Rectal smooth muscle tissue (tissue), 1 donor: ENCODE data around the gene DMD.
A peak's percentile ranks its signal among the peaks of the same experiment; 100 is the strongest.
"Not testable (repeated sequence)": the region's sequence is repeated elsewhere in the genome, so short reads cannot be mapped to it uniquely, and the experiment has no call there.

ENCODE experiments used
- H3K27ac ChIP-seq: one replicate; pipeline ENCODE4 v1.7.0; 2013; ENCODE audit warnings: low read depth, low read length, inconsistent platforms
- H3K27me3 ChIP-seq: one replicate; pipeline ENCODE4 v1.7.0; 2013; ENCODE audit warnings: low read length; ENCODE audit not compliant: control insufficient read depth, insufficient read depth
- H3K36me3 ChIP-seq: one replicate; pipeline ENCODE4 v1.7.0; 2013; ENCODE audit warnings: low read length; ENCODE audit not compliant: control insufficient read depth, insufficient read depth
- H3K4me1 ChIP-seq: one replicate; pipeline ENCODE4 v1.7.0; 2013; ENCODE audit warnings: low read length; ENCODE audit not compliant: control insufficient read depth, insufficient read depth
- H3K4me3 ChIP-seq: one replicate; pipeline ENCODE4 v1.7.0; 2013; ENCODE audit warnings: low read length
- H3K9ac ChIP-seq: one replicate; pipeline ENCODE4 v1.7.0; 2013; ENCODE audit warnings: low read length

DMD gene

DNA sequence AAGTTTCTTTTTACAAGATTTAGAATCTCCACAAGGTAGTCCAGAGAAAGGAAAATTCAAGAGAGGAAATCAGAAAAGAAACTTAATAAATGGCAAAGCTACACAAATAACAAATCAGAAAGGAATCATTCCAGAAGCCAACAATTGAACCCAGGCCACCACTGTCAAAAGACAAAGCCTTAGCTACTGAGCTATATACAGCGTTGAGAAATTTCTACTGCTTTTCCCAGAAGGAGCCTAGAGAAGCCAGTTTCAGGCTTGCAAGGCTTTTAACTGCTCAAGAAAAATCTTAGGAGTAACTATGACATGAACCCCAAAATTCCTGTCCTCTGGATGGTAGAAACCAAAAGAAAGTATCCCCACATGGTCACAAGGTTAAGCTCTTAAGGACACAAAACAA lies 129.0 kb downstream of the DMD start:
- Histone ChIP-seq H3K9ac (no peak overlapping the region), H3K36me3 (no peaks in the 10 kb centered on the region), H3K27ac (no peak overlapping the region), H3K27me3 (no peaks in the 10 kb centered on the region), H3K4me3 (no peak overlapping the region), H3K4me1 (no peaks in the 10 kb centered on the region)

DNA sequence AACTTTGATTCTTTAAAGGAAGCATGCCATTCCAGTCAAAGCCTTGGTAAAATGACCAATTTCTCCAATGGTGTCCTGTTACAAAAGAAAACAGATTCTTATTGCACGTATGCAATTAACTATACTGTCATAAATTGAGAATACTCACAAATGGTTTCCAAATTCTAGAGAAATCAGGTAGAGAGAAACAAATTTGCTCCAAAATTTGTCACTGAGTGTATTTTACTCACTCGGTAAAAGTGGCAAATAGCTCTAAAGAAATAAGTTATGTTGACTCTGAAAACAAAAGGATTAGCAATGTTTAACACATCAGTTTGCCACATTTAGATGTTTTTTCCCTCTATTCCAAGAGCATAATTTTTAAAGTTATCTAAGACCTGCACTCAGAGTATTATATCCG lies 133.1 kb downstream of the DMD start:
- H3K9ac ChIP-seq, result no peak overlapping the region
- no peaks in the 10 kb centered on the region for H3K27me3 ChIP-seq
- H3K4me3 ChIP-seq, result no peak overlapping the region
- H3K27ac ChIP-seq, result no peak overlapping the region
- no peaks in the 10 kb centered on the region for H3K4me1 ChIP-seq
- no peaks in the 10 kb centered on the region for H3K36me3 ChIP-seq

GRCh38 chrX:33073660-33074059 lies 137.7 kb downstream of the DMD start:
- not testable (repeated sequence) for H3K9ac ChIP-seq, H3K27me3 ChIP-seq, H3K36me3 ChIP-seq, H3K4me3 ChIP-seq, H3K27ac ChIP-seq, H3K4me1 ChIP-seq

DNA sequence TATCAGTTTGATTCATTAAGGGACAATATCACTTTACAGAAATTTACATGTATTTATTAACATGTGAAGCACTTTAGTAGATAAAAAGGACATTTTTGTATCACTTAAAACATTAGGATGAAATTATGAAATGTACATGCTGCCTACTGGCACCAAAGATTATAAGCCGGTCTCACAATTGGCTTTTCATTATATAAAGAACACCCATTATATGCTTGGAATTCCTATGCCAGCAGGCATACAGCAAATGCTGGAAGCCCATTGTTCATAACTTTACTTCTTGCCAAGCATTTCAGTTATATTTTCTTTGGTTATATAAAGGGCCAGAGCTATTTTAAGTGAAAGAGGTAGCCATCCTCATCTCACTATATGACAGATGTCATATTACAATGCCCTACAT lies 145.9 kb downstream of the DMD start:
- no peaks in the 10 kb centered on the region for H3K27me3 ChIP-seq
- no peak overlapping the region for H3K4me3 ChIP-seq
- H3K27ac ChIP-seq, result no peak overlapping the region
- no peaks in the 10 kb centered on the region for H3K4me1 ChIP-seq
- no peak overlapping the region for H3K9ac ChIP-seq
- no peaks in the 10 kb centered on the region for H3K36me3 ChIP-seq

DNA sequence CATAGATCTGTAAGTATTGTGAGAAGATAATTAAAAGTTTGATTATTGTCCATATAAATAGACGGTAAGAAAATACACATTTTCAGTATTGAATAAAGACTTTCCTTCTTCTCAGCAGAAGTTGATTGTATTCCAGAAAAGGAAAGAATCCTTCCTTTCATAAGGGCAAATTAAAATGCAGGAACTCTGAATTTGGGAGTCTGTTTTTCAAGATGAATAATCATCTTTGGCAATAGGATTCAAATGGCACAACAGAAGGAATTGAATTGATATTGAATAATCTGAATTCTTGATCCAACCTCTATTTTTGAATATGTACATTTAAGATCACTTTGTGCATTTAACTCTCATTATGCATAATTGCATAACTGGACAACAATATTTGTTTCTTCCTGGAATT lies 149.3 kb downstream of the DMD start:
- H3K4me1 ChIP-seq, result no peaks in the 10 kb centered on the region
- H3K9ac ChIP-seq, result no peak overlapping the region
- H3K27me3 ChIP-seq, result no peaks in the 10 kb centered on the region
- H3K27ac ChIP-seq, result no peak overlapping the region
- H3K36me3 ChIP-seq, result no peaks in the 10 kb centered on the region
- H3K4me3 ChIP-seq, result no peak overlapping the region

DNA sequence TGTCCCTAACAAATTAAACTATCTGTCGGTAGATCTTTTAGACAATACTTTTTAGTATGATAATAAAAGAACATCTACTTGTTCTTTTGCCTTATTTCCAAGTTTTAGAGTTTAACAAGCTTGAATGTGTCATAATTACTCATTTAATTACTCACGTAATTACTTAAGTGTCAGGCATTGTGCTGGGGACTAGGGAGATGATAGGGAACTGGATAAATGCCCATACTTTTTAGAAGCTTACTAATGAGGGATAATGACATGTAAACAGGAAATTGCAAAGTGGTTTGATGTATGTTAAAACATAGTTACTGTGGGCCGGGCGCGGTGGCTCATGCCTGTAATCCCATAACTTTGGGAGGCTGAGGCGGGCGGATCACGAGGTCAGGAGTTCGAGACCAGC lies 158.3 kb downstream of the DMD start:
- Histone ChIP-seq H3K27ac (no peak overlapping the region), H3K9ac (no peak overlapping the region), H3K27me3 (no peaks in the 10 kb centered on the region), H3K4me1 (no peaks in the 10 kb centered on the region), H3K36me3 (no peaks in the 10 kb centered on the region), H3K4me3 (no peak overlapping the region)

DNA sequence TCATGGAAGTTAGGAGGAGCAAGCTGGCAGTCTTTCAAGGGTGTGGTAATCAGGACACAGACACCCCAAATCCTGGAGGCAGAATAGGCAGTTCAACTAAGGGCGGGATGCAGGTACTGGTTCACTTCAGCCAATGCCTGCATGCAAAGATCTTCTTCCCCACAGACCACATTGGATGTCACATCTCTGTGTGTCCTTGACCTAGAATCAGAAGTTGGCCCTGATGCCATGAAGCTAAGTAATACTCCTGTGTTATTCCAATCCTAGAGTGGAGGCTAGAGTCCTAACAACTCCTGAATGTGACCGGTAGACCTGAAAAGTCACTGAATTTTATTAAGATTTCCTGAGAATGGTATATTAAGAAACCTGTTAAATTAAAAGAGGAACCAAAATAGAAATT lies 165.5 kb downstream of the DMD start:
- Histone ChIP-seq H3K4me3 (no peak overlapping the region), H3K4me1 (no peaks in the 10 kb centered on the region), H3K27ac (no peak overlapping the region), H3K36me3 (no peaks in the 10 kb centered on the region), H3K27me3 (no peaks in the 10 kb centered on the region), H3K9ac (no peak overlapping the region)

GRCh38 chrX:33045245-33045644 lies 166.1 kb downstream of the DMD start:
- Histone ChIP-seq H3K9ac (no peak overlapping the region), H3K27ac (no peak overlapping the region), H3K4me3 (no peak overlapping the region), H3K4me1 (no peaks in the 10 kb centered on the region), H3K27me3 (no peaks in the 10 kb centered on the region), H3K36me3 (no peaks in the 10 kb centered on the region)

DNA sequence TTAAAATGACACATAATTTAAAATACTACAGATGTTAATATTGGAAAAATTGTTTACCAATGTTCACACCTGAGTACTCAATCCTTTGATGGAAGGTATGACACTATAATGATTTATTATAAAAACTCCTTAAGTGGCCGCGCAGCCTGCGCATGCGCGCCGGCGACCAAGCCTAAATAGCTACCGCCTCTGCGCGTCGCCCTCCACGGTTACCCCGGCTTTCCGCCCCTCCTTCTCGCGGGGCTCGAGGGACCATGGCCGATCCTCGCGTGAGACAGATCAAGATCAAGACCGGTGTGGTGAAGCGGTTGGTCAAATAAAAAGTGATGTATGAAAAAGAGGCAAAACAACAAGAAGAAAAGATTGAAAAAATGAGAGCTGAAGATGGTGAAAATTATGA lies 170.2 kb downstream of the DMD start:
- Histone ChIP-seq H3K4me1 (no peaks in the 10 kb centered on the region), H3K27me3 (no peaks in the 10 kb centered on the region)

GRCh38 chrX:33032700-33033099 lies 178.6 kb downstream of the DMD start:
- H3K27ac ChIP-seq, result peak overlapping the region; percentile 76
- H3K9ac ChIP-seq, result no peak overlapping the region
- H3K36me3 ChIP-seq, result no peaks in the 10 kb centered on the region
- H3K27me3 ChIP-seq, result no peaks in the 10 kb centered on the region
- peaks cover 3% of the 10 kb centered on the region for H3K4me1 ChIP-seq
- no peak overlapping the region for H3K4me3 ChIP-seq

More for the DNA sequence above, 170.2 kb downstream of the DMD start:
- Histone ChIP-seq H3K36me3 (no peaks in the 10 kb centered on the region), H3K4me3 (no peak overlapping the region), H3K9ac (no peak overlapping the region), H3K27ac (no peak overlapping the region)

DNA sequence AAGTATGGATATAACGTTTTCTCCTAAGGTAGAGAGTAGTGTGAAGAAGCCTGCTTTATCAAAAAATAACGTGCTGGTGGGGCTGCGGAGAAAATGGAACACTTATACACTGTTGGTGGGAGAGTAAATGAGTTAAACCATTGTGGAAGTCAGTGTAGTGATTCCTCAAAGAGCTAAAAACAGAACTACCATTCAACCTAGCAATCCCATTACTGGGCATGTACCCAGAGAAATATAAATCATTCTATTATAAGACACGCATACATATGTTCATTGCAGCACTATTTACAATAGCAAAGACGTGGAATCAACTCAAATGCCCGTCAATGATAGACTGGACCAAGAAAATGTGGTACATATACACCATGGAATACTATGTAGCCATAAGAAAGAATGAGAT lies 196.4 kb downstream of the DMD start:
- Histone ChIP-seq H3K36me3 (no peaks in the 10 kb centered on the region), H3K27ac (no peak overlapping the region)

DNA sequence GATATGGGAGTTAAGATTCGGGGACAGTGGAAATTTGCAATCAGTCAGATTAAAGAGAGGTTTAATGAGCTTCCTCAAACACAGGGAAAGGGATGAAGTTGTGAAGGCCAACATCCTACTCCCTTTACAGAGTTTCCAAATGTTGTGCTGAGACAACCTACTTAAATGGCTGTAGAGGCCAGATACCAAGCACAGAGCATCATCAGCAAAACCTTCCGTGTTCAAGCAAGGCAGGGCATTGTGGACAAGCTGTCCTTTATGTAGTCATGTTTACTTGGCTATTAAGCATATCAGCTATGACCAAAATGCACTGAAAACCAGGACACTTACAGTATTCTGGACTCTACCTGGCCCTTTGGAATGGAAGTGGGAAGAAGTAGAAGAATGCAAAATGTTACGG lies 197.3 kb downstream of the DMD start:
- Histone ChIP-seq H3K4me3 (no peak overlapping the region), H3K9ac (no peak overlapping the region), H3K4me1 (no peaks in the 10 kb centered on the region), H3K36me3 (no peaks in the 10 kb centered on the region), H3K27ac (no peak overlapping the region), H3K27me3 (no peaks in the 10 kb centered on the region)

More for the DNA sequence above, 196.4 kb downstream of the DMD start:
- Histone ChIP-seq H3K4me1 (no peaks in the 10 kb centered on the region), H3K4me3 (no peak overlapping the region), H3K9ac (no peak overlapping the region), H3K27me3 (no peaks in the 10 kb centered on the region)

DNA sequence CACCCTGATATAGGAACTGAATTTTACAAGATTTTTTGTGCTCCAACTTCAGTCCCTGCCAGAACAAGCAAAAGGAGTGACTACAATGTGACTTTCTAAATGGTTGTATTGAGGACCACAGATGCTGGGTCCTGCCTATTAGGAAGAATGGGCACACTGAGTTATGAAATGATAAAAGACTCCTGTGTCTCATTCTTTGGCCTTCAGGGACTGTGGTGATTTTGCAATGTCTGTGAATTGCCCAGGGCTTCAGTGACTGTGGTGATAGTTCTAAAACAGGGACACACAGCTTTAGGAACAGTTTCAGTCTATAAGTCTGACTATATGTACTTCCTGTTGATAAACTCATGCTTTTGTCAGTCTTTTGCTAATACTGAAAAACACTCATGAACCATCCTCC lies 210.2 kb downstream of the DMD start:
- Histone ChIP-seq H3K27ac (no peak overlapping the region), H3K9ac (no peak overlapping the region), H3K27me3 (no peaks in the 10 kb centered on the region), H3K4me1 (no peaks in the 10 kb centered on the region), H3K36me3 (no peaks in the 10 kb centered on the region), H3K4me3 (no peak overlapping the region)

DNA sequence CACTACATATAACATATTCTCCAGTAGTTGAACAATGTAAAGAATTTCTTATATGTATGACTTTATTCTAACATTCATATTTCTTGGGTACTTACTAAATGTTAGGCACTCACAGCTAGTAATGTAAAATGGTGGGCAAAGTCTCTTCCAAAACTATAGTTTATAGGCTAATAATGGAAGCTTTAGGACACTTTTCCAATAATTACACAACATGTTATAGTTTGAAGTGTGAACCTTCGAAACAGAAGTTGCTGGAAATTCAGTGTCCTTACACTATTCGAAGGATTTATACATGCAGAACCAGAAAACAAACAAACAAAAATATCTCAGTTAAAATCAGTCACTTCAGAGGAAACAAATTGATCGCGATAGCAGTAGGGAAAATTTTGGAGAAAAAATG lies 212.6 kb downstream of the DMD start:
- Histone ChIP-seq H3K36me3 (no peaks in the 10 kb centered on the region), H3K27me3 (no peaks in the 10 kb centered on the region), H3K9ac (no peak overlapping the region), H3K4me3 (no peak overlapping the region), H3K27ac (no peak overlapping the region), H3K4me1 (no peaks in the 10 kb centered on the region)
